Progenitor cell of endocrine pancreas (in vitro differentiated cells): ENCODE measurements around the gene TMEM214. TPM values are rescaled to one million over a fixed set of nuclear protein-coding genes. Genes with fewer than 3 reads are reported as not detected.

Experiments
- DNase-seq: peaks from one replicate; pipeline ENCODE4 v3.0.0; 2021; ENCODE audit warnings: low spot score; ENCODE audit not compliant: unreplicated experiment
- H3K27ac Mint-ChIP-seq: 2 replicates; pipeline ENCODE4 v1.8.0; 2021; ENCODE audit warnings: mild to moderate bottlenecking, moderate library complexity, mixed read lengths
- H3K27me3 Mint-ChIP-seq: 2 replicates; pipeline ENCODE4 v1.8.0; 2021; ENCODE audit warnings: mixed read lengths
- H3K36me3 Mint-ChIP-seq: 2 replicates; pipeline ENCODE4 v1.8.0; 2022; ENCODE audit warnings: mixed read lengths; ENCODE audit not compliant: insufficient read depth
- H3K4me1 Mint-ChIP-seq: 2 replicates; pipeline ENCODE4 v1.8.0; 2021; ENCODE audit warnings: low read depth, mixed read lengths
- H3K4me3 Mint-ChIP-seq: 2 replicates; pipeline ENCODE4 v1.8.0; 2021; ENCODE audit warnings: low read depth, mild to moderate bottlenecking, moderate library complexity, mixed read lengths
- H3K9me3 Mint-ChIP-seq: 2 replicates; pipeline ENCODE4 v1.8.0; 2021; ENCODE audit warnings: low read depth, mixed read lengths
- CTCF ChIP-seq: fragments of 200-600 bp; sonication (generic); IDR thresholded peaks from one replicate; pipeline ENCODE4 v1.5.0; 2021; ENCODE audit warnings: antibody characterized with exemption, mild to moderate bottlenecking; ENCODE audit not compliant: unreplicated experiment
- total RNA-seq: library from RNA; stranded (reverse); gene quantifications from 2 replicates; pipeline ENCODE4 v1.2.1, GENCODE V29; 2021

The TMEM214 gene
- total RNA-seq, 1 donor from 2014 or later: 55.2 TPM

GRCh38 chr2:27009716-27010115, 23.0 kb upstream of the TMEM214 start:
- DNase-seq: no peak
- peaks cover 2% of the 10 kb centered on the region for H3K4me1 Mint-ChIP-seq
- TF ChIP-seq CTCF: no peak
- no peak overlapping the region for H3K4me3 Mint-ChIP-seq
- no peaks in the 10 kb centered on the region for H3K9me3 Mint-ChIP-seq
- H3K27ac Mint-ChIP-seq: no peak overlapping the region
- H3K36me3 Mint-ChIP-seq: peaks cover 4% of the 10 kb centered on the region
- no peaks in the 10 kb centered on the region for H3K27me3 Mint-ChIP-seq

- TF ChIP-seq CTCF: no peak
- H3K4me3 Mint-ChIP-seq: no peak overlapping the region
Measured at GRCh38 chr2:27010139-27010538, 22.6 kb upstream of the TMEM214 start.

GRCh38 chr2:27013738-27014137, 19.0 kb upstream of the TMEM214 start:
- H3K27me3 Mint-ChIP-seq: no peaks in the 10 kb centered on the region
- DNase-seq: no peak
- TF ChIP-seq CTCF: no peak
- H3K36me3 Mint-ChIP-seq: peaks cover 4% of the 10 kb centered on the region
- no peaks in the 10 kb centered on the region for H3K9me3 Mint-ChIP-seq
- H3K4me3 Mint-ChIP-seq: no peak overlapping the region
- no peak overlapping the region for H3K27ac Mint-ChIP-seq
- H3K4me1 Mint-ChIP-seq: no peaks in the 10 kb centered on the region

More at GRCh38 chr2:27010139-27010538, 22.6 kb upstream of the TMEM214 start:
- H3K27me3 Mint-ChIP-seq: no peaks in the 10 kb centered on the region
- H3K36me3 Mint-ChIP-seq: peaks cover 4% of the 10 kb centered on the region
- no peak overlapping the region for H3K27ac Mint-ChIP-seq
- H3K4me1 Mint-ChIP-seq: peaks cover 2% of the 10 kb centered on the region
- DNase-seq: no peak
- H3K9me3 Mint-ChIP-seq: no peaks in the 10 kb centered on the region

- Mint-ChIP-seq H3K27ac (no peak overlapping the region), H3K27me3 (no peaks in the 10 kb centered on the region), H3K4me1 (no peaks in the 10 kb centered on the region), H3K36me3 (peaks cover 4% of the 10 kb centered on the region), H3K9me3 (no peaks in the 10 kb centered on the region), H3K4me3 (no peak overlapping the region)
- no peak for TF ChIP-seq CTCF
- DNase-seq: no peak
Measured at GRCh38 chr2:27014771-27015433, 17.9 kb upstream of the TMEM214 start.

- TF ChIP-seq CTCF: peak; percentile 74
- DNase-seq: peak; percentile 43
- no peak overlapping the region for H3K27ac Mint-ChIP-seq
- H3K9me3 Mint-ChIP-seq: no peaks in the 10 kb centered on the region
- no peaks in the 10 kb centered on the region for H3K27me3 Mint-ChIP-seq
- H3K36me3 Mint-ChIP-seq: peaks cover 4% of the 10 kb centered on the region
- peaks cover 2% of the 10 kb centered on the region for H3K4me1 Mint-ChIP-seq
- no peak overlapping the region for H3K4me3 Mint-ChIP-seq
Measured at GRCh38 chr2:27016801-27017325, 15.9 kb upstream of the TMEM214 start.
